Measurements from ENCODE around the gene ZFP30.

The ZFP30 gene

GRCh38 chr19:37655301-37655688 lies at the start of gene ZFP30 (continued):
- TF ChIP-seq IKZF3 (tag by site-specific recombination; IDR thresholded peaks at IDR 0.05) (no peak; the same call in 1 of the 2 replicates), ZSCAN23 (tag by site-specific recombination; IDR thresholded peaks at IDR 0.05) (no peak; the same call in 1 of the 2 replicates), ZNF221 (tag by site-specific recombination; IDR thresholded peaks at IDR 0.05; ENCODE audit: borderline replicate concordance) (no peak), WT1 (tag by site-specific recombination; IDR thresholded peaks at IDR 0.05) (peak; percentile 60), ZNF548 (tag by site-specific recombination; IDR thresholded peaks at IDR 0.05) (no peak), ZNF248 (tag by site-specific recombination; IDR thresholded peaks at IDR 0.05) (no peak), ZBTB1 (tag by site-specific recombination; IDR thresholded peaks at IDR 0.05) (peak; percentile 64; the same call in 1 of the 2 replicates), ZNF549 (tag by site-specific recombination; IDR thresholded peaks at IDR 0.05) (no peak), ZNF391 (tag by site-specific recombination; IDR thresholded peaks at IDR 0.05; ENCODE audit: borderline replicate concordance, low read depth) (peak; percentile 12; the same call in 1 of the 2 replicates), HOXC10 (CRISPR knock-in tag; IDR thresholded peaks at IDR 0.05) (no peak), ZNF449 (tag by site-specific recombination; IDR thresholded peaks at IDR 0.05) (0 out of 2 replicates have a peak, but pooled peaks have one; percentile 37), ZNF555 (tag by site-specific recombination; conservative IDR thresholded peaks at IDR 0.05) (no peak), SCRT2 (tag by site-specific recombination; IDR thresholded peaks at IDR 0.05) (no peak), PRDM6 (tag by site-specific recombination; IDR thresholded peaks at IDR 0.05) (no peak; the same call in 1 of the 2 replicates), ZEB2 (tag by site-specific recombination; IDR thresholded peaks at IDR 0.05) (no peak), HOXD13 (CRISPR knock-in tag; IDR thresholded peaks at IDR 0.05; ENCODE audit: borderline replicate concordance) (no peak), ZNF792 (tag by site-specific recombination; IDR thresholded peaks at IDR 0.05) (0 out of 2 replicates have a peak, but pooled peaks have one; percentile 12), ZBTB44 (tag by site-specific recombination; IDR thresholded peaks at IDR 0.05) (peak; percentile 14; the same call in 1 of the 2 replicates)
- TF ChIP-seq, protein P1, sequence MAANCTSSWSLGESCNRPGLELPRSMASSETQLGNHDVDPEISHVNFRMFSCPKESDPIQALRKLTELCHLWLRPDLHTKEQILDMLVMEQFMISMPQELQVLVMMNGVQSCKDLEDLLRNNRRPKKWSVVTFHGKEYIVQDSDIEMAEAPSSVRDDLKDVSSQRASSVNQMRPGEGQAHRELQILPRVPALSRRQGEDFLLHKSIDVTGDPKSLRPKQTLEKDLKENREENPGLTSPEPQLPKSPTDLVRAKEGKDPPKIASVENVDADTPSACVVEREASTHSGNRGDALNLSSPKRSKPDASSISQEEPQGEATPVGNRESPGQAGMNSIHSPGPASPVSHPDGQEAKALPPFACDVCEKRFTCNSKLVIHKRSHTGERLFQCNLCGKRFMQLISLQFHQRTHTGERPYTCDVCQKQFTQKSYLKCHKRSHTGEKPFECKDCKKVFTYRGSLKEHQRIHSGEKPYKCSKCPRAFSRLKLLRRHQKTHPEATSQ (tag by site-specific recombination; IDR thresholded peaks at IDR 0.05) = no peak
- TF ChIP-seq, protein P2, sequence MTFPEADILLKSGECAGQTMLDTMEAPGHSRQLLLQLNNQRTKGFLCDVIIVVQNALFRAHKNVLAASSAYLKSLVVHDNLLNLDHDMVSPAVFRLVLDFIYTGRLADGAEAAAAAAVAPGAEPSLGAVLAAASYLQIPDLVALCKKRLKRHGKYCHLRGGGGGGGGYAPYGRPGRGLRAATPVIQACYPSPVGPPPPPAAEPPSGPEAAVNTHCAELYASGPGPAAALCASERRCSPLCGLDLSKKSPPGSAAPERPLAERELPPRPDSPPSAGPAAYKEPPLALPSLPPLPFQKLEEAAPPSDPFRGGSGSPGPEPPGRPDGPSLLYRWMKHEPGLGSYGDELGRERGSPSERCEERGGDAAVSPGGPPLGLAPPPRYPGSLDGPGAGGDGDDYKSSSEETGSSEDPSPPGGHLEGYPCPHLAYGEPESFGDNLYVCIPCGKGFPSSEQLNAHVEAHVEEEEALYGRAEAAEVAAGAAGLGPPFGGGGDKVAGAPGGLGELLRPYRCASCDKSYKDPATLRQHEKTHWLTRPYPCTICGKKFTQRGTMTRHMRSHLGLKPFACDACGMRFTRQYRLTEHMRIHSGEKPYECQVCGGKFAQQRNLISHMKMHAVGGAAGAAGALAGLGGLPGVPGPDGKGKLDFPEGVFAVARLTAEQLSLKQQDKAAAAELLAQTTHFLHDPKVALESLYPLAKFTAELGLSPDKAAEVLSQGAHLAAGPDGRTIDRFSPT (tag by site-specific recombination; IDR thresholded peaks at IDR 0.05) = no peak
- TF ChIP-seq, protein P3, sequence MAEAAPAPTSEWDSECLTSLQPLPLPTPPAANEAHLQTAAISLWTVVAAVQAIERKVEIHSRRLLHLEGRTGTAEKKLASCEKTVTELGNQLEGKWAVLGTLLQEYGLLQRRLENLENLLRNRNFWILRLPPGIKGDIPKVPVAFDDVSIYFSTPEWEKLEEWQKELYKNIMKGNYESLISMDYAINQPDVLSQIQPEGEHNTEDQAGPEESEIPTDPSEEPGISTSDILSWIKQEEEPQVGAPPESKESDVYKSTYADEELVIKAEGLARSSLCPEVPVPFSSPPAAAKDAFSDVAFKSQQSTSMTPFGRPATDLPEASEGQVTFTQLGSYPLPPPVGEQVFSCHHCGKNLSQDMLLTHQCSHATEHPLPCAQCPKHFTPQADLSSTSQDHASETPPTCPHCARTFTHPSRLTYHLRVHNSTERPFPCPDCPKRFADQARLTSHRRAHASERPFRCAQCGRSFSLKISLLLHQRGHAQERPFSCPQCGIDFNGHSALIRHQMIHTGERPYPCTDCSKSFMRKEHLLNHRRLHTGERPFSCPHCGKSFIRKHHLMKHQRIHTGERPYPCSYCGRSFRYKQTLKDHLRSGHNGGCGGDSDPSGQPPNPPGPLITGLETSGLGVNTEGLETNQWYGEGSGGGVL (tag by site-specific recombination; IDR thresholded peaks at IDR 0.05) = no peak
- TF ChIP-seq, protein P4, sequence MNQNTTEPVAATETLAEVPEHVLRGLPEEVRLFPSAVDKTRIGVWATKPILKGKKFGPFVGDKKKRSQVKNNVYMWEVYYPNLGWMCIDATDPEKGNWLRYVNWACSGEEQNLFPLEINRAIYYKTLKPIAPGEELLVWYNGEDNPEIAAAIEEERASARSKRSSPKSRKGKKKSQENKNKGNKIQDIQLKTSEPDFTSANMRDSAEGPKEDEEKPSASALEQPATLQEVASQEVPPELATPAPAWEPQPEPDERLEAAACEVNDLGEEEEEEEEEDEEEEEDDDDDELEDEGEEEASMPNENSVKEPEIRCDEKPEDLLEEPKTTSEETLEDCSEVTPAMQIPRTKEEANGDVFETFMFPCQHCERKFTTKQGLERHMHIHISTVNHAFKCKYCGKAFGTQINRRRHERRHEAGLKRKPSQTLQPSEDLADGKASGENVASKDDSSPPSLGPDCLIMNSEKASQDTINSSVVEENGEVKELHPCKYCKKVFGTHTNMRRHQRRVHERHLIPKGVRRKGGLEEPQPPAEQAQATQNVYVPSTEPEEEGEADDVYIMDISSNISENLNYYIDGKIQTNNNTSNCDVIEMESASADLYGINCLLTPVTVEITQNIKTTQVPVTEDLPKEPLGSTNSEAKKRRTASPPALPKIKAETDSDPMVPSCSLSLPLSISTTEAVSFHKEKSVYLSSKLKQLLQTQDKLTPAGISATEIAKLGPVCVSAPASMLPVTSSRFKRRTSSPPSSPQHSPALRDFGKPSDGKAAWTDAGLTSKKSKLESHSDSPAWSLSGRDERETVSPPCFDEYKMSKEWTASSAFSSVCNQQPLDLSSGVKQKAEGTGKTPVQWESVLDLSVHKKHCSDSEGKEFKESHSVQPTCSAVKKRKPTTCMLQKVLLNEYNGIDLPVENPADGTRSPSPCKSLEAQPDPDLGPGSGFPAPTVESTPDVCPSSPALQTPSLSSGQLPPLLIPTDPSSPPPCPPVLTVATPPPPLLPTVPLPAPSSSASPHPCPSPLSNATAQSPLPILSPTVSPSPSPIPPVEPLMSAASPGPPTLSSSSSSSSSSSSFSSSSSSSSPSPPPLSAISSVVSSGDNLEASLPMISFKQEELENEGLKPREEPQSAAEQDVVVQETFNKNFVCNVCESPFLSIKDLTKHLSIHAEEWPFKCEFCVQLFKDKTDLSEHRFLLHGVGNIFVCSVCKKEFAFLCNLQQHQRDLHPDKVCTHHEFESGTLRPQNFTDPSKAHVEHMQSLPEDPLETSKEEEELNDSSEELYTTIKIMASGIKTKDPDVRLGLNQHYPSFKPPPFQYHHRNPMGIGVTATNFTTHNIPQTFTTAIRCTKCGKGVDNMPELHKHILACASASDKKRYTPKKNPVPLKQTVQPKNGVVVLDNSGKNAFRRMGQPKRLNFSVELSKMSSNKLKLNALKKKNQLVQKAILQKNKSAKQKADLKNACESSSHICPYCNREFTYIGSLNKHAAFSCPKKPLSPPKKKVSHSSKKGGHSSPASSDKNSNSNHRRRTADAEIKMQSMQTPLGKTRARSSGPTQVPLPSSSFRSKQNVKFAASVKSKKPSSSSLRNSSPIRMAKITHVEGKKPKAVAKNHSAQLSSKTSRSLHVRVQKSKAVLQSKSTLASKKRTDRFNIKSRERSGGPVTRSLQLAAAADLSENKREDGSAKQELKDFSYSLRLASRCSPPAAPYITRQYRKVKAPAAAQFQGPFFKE (tag by site-specific recombination; IDR thresholded peaks at IDR 0.05; ENCODE audit: borderline replicate concordance) = no peak

All from HEK293 (cell line).